Skeletal muscle tissue (tissue), 4 donors: Measurements from ENCODE around the gene BMPR1B. TPM values are rescaled to one million over a fixed set of nuclear protein-coding genes. Genes with fewer than 3 reads are reported as not detected.

Source experiments
- H3K27ac ChIP-seq: one replicate; pipeline ENCODE4 v1.7.0; 2013; ENCODE audit warnings: mild to moderate bottlenecking, low read depth, low read length, inconsistent platforms
- H3K27me3 ChIP-seq, 3 donors: one replicate each; pipeline ENCODE4 v1.7.0; 2013; ENCODE audit warnings: low read length in 3 of 3; ENCODE audit not compliant: control insufficient read depth in 3 of 3, insufficient read depth in 3 of 3
- H3K36me3 ChIP-seq, 3 donors: one replicate each; pipeline ENCODE4 v1.7.0; 2013; ENCODE audit warnings: low read length in 3 of 3; ENCODE audit not compliant: control insufficient read depth in 3 of 3, insufficient read depth in 3 of 3
- H3K4me1 ChIP-seq, 3 donors: one replicate each; pipeline ENCODE4 v1.7.0; 2013; ENCODE audit warnings: low read length in 3 of 3, mild to moderate bottlenecking in 3 of 3; ENCODE audit not compliant: control insufficient read depth in 3 of 3, insufficient read depth in 3 of 3
- H3K4me3 ChIP-seq, 3 donors: one replicate each; pipeline ENCODE4 v1.7.0; 2013; ENCODE audit warnings: low read length in 3 of 3
- H3K9ac ChIP-seq, 3 donors: one replicate each; pipeline ENCODE4 v1.7.0; 2013; ENCODE audit warnings: low read length in 3 of 3, mild to moderate bottlenecking in 3 of 3, moderate library complexity in 2 of 3, low read depth in 1 of 3
- H3K9me3 ChIP-seq, 3 donors: one replicate each; pipeline ENCODE4 v1.7.0; 2013; ENCODE audit warnings: low read length in 3 of 3; ENCODE audit not compliant: control insufficient read depth in 3 of 3
- total RNA-seq: library from RNA; depleted of rRNA; stranded (reverse); fragments of >200 nt; gene quantifications from one replicate; pipeline ENCODE4 v1.2.3, GENCODE V29; 2014
- donor health status: Osteomylitis.

Gene BMPR1B
- total RNA-seq, 1 donor from 2014 or later, result 22.4 TPM

DNA sequence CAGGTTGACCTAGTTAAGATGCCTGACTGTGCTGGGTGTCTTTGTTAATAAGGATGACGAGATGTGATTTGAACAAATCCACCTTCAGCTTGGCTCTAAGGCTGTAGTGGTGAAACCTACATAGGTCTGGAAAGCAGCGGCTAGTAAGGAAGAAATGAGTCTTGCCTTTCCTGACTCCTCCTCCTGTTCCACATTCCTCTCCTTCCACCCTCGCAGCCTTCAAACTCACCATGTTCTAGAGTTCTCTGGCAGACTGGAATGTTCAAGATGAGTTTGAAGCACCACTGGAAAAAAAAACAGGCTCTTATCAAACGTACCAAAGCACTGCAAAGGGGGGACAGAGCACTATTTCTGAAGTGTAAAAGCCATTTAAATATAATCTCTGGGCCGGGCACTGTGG, 395.4 kb downstream of the BMPR1B start:
- H3K9ac ChIP-seq, result no peak overlapping the region
- no peak overlapping the region for H3K27ac ChIP-seq
- no peaks in the 10 kb centered on the region for H3K27me3 ChIP-seq
- no peaks in the 10 kb centered on the region for H3K4me1 ChIP-seq
- H3K4me3 ChIP-seq, result no peak overlapping the region
- no peaks in the 10 kb centered on the region for H3K9me3 ChIP-seq
- peaks cover 0 to 5% (median 0%) of the 10 kb centered on the region in 3 donors for H3K36me3 ChIP-seq

DNA sequence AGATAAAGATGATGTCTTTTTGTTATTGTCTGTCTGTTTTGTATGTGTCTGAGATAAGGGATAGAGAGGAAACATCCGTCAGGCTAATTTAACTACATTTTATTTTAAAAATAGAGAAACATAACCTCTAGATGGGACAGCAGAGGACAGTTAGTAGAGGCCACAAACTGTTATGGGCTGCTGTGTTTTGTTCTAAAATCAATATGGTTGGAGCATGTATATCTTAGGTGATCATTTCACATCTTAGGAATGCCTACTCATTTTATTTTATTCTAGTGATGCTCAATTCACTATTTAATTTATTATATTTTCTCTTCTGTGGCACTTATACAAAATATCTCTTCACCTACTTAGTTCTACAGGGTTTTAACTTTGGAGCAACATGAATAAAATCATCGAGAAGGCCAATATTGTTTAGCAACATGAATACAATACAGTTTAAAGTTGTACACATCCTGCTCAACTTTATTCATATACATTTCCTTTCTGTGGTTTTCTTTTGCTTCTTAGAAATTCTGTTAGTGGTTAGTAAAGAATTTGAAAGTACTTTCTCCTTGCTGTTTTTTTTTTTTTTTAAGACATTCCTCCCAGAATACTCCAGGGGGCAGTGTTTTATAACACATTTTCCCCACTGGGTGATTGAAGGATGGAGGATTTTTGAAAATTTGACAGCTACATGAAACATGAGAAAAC, 398.1 kb downstream of the BMPR1B start:
- Histone ChIP-seq H3K4me1 (no peaks in the 10 kb centered on the region), H3K9me3 (no peaks in the 10 kb centered on the region), H3K36me3 (peaks cover 0 to 5% (median 2%) of the 10 kb centered on the region in 3 donors), H3K27me3 (no peaks in the 10 kb centered on the region), H3K9ac (no peak overlapping the region), H3K27ac (no peak overlapping the region), H3K4me3 (no peak overlapping the region)

- H3K36me3 ChIP-seq, result peaks cover 0 to 5% (median 2%) of the 10 kb centered on the region in 3 donors
- H3K4me1 ChIP-seq, result no peaks in the 10 kb centered on the region
- H3K27ac ChIP-seq, result no peak overlapping the region
- no peak overlapping the region for H3K4me3 ChIP-seq
- H3K9me3 ChIP-seq, result no peaks in the 10 kb centered on the region
- H3K27me3 ChIP-seq, result no peaks in the 10 kb centered on the region
- H3K9ac ChIP-seq, result no peak overlapping the region
Observed at GRCh38 chr4:95156452-95156765, 398.7 kb downstream of the BMPR1B start.

GRCh38 chr4:95157596-95157995, 399.8 kb downstream of the BMPR1B start:
- no peaks in the 10 kb centered on the region for H3K4me1 ChIP-seq
- H3K9me3 ChIP-seq, result no peaks in the 10 kb centered on the region
- peaks cover 0 to 5% (median 2%) of the 10 kb centered on the region in 3 donors for H3K36me3 ChIP-seq
- H3K27me3 ChIP-seq, result no peaks in the 10 kb centered on the region
- H3K4me3 ChIP-seq, result no peak overlapping the region
- H3K9ac ChIP-seq, result no peak overlapping the region
- no peak overlapping the region for H3K27ac ChIP-seq

- Histone ChIP-seq H3K36me3 (peaks cover 2 to 5% (median 3%) of the 10 kb centered on the region in 3 donors), H3K27ac (no peak overlapping the region), H3K27me3 (no peaks in the 10 kb centered on the region), H3K4me1 (no peaks in the 10 kb centered on the region), H3K9me3 (no peaks in the 10 kb centered on the region), H3K4me3 (no peak overlapping the region), H3K9ac (no peak overlapping the region)
Observed at GRCh38 chr4:95158045-95158444, 400.3 kb downstream of the BMPR1B start.

DNA sequence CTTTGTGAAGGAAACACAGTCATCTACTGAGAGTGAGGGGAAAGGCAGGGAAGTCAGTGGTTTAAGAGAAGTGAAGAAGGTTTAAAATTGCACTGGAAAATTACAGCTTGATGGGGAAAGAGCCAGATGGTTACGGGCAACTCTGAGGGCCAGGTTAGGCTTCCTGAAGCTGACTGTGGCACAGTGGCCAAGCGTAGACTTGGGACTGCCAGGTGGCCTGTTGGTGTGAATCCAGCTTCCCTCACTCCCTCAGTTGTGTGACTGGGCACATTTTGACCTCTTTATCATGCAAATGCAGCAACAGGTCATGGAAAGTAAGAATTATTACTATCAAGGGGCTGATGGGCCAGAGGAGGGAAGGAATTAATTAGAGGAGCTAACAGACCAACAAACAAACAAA, 400.9 kb downstream of the BMPR1B start:
- no peaks in the 10 kb centered on the region for H3K4me1 ChIP-seq
- no peak overlapping the region for H3K4me3 ChIP-seq
- H3K27ac ChIP-seq, result no peak overlapping the region
- H3K27me3 ChIP-seq, result no peaks in the 10 kb centered on the region
- H3K36me3 ChIP-seq, result peaks cover 2 to 5% (median 4%) of the 10 kb centered on the region in 3 donors
- H3K9me3 ChIP-seq, result no peaks in the 10 kb centered on the region
- no peak overlapping the region for H3K9ac ChIP-seq

GRCh38 chr4:95159384-95159783, 401.6 kb downstream of the BMPR1B start:
- peaks cover 2 to 5% (median 4%) of the 10 kb centered on the region in 3 donors for H3K36me3 ChIP-seq
- no peaks in the 10 kb centered on the region for H3K4me1 ChIP-seq

DNA sequence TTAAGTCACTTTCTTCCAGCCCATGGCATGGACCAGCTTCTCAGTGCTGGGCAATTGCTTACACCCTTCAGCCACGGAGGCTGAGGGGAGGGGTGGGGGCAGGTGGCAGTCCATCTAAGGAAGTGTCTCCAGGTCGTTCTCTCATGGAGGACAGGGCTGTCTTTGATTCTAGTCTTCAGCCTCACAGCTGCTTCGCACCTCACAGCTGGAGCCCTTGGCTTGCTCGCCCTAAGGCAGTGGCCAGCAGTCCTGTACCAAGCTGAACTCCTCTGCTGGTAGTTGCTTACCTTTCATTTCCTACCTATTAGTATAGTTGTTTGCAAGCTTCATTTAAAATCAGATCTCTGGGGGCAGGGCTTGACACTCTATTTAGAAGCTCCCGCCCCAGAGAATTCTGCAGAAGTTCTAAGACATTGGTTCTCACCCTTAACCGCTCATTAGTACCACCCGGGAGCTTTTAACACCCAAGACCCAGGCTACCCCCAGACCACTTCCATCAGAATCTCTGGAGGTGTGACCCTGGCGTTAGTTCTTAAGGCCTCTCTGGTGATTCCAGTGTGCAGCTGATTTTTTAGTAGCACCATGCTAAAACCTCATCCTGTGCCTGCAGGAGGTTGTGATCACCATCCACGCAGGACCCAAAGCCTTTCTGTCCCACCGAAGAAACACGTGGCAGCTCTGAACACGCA, 404.2 kb downstream of the BMPR1B start:
- peaks cover 0 to 4% (median 2%) of the 10 kb centered on the region in 3 donors for H3K36me3 ChIP-seq
- no peak overlapping the region for H3K4me3 ChIP-seq
- peaks cover 0 to 2% (median 0%) of the 10 kb centered on the region in 3 donors for H3K4me1 ChIP-seq
- no peaks in the 10 kb centered on the region for H3K27me3 ChIP-seq
- H3K27ac ChIP-seq, result no peak overlapping the region
- H3K9ac ChIP-seq, result no peak overlapping the region
- H3K9me3 ChIP-seq, result no peaks in the 10 kb centered on the region

More at GRCh38 chr4:95159384-95159783, 401.6 kb downstream of the BMPR1B start:
- no peaks in the 10 kb centered on the region for H3K9me3 ChIP-seq
- H3K27ac ChIP-seq, result no peak overlapping the region
- H3K27me3 ChIP-seq, result no peaks in the 10 kb centered on the region
- H3K9ac ChIP-seq, result no peak overlapping the region
- no peak overlapping the region for H3K4me3 ChIP-seq

DNA sequence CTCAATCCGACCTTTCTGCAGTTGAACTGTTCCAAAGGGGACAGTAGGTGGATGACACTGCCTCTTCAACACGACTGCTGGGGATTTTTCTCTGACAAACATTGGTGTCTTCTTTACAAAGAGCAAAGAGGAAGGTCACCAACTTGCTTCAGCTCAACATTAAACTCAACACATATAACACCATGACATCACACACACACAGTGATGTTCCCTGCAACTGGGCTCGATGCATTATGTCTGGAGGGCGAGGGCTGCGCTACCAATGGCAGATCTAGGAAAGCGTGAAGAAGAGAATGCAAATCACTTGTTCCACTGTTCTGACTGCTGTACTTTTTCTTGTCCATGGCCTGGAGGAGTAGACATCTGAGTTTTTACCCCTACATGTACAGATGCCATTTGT, 405.1 kb downstream of the BMPR1B start:
- H3K9me3 ChIP-seq, result no peaks in the 10 kb centered on the region
- peaks cover 0 to 4% (median 2%) of the 10 kb centered on the region in 3 donors for H3K36me3 ChIP-seq
- peaks cover 0 to 2% (median 0%) of the 10 kb centered on the region in 3 donors for H3K4me1 ChIP-seq
- H3K27me3 ChIP-seq, result no peaks in the 10 kb centered on the region
- no peak overlapping the region for H3K27ac ChIP-seq
- no peak overlapping the region for H3K4me3 ChIP-seq
- no peak overlapping the region for H3K9ac ChIP-seq

DNA sequence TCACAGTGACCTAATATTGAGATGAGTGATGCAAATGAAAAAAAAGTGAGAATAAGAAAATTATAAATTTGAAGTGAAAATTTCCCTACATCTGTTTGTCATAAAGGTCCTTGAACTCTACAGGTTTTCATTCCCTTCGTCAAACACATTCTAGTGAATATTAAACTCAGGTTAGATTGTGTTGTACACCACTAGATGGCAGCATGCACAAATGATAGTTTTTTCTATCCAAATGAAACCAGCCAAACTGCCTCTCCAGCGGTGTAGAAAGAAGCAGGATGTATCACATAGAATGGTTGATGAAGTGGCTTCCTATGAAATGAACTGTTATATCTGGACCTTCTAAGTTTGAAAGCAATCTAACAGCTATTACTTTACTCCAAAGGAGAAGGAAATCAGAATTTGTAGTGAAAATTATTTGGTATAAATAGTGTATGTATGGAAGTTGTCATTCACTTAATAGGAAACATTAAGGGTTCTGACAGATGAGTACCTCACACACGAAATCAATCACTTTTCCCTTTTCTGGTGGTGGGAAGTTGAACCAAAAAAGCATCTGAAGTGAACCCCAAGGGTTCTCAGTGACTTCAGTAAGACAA, 408.3 kb downstream of the BMPR1B start:
- peaks cover 0 to 2% (median 0%) of the 10 kb centered on the region in 3 donors for H3K4me1 ChIP-seq
- H3K36me3 ChIP-seq, result peaks cover 0 to 4% (median 0%) of the 10 kb centered on the region in 3 donors
- H3K9me3 ChIP-seq, result no peaks in the 10 kb centered on the region

More for the DNA sequence above, 408.3 kb downstream of the BMPR1B start:
- no peak overlapping the region for H3K27ac ChIP-seq
- no peak overlapping the region for H3K4me3 ChIP-seq
- H3K9ac ChIP-seq, result no peak overlapping the region
- H3K27me3 ChIP-seq, result no peaks in the 10 kb centered on the region
